Mesenchymal stem cell (in vitro differentiated cells and primary cell): ENCODE data around the gene SEMA3B.

Experiments
- DNase-seq: peaks from one replicate; pipeline ENCODE4 v3.0.0-alpha.2; 2013
- H2AFZ ChIP-seq: one replicate; pipeline ENCODE4 v1.6.1; 2013; ENCODE audit warnings: low read depth, mild to moderate bottlenecking, control low read depth, inconsistent platforms, low read length, moderate library complexity
- H2AK5ac ChIP-seq: 2 replicates; pipeline ENCODE4 v1.6.1; 2013; ENCODE audit warnings: low read length, moderate library complexity, mild to moderate bottlenecking, inconsistent platforms; ENCODE audit not compliant: severe bottlenecking
- H2BK120ac ChIP-seq: one replicate; pipeline ENCODE4 v1.6.1; 2013; ENCODE audit warnings: low read depth, mild to moderate bottlenecking, inconsistent platforms, low read length, moderate library complexity
- H2BK12ac ChIP-seq, 2 experiments: one replicate each; pipeline ENCODE4 v1.6.1; 2013; ENCODE audit warnings: inconsistent platforms in 2 of 2, low read length in 2 of 2, mild to moderate bottlenecking in 2 of 2, moderate library complexity in 2 of 2, control low read depth in 1 of 2
- H2BK15ac ChIP-seq: one replicate; pipeline ENCODE4 v1.6.1; 2013; ENCODE audit warnings: mild to moderate bottlenecking, low read depth, inconsistent platforms; ENCODE audit not compliant: poor library complexity, severe bottlenecking
- H2BK5ac ChIP-seq: 2 replicates; pipeline ENCODE4 v1.6.1; 2013; ENCODE audit warnings: low read depth, mild to moderate bottlenecking, low read length, control low read depth, inconsistent platforms; ENCODE audit not compliant: poor library complexity, severe bottlenecking
- H3K14ac ChIP-seq, 2 experiments: one replicate each; pipeline ENCODE4 v1.6.1; 2013; ENCODE audit warnings: inconsistent platforms in 2 of 2, low read length in 2 of 2, control low read depth in 1 of 2, mild to moderate bottlenecking in 1 of 2, moderate library complexity in 1 of 2
- H3K18ac ChIP-seq, 2 experiments: one replicate each; pipeline ENCODE4 v1.6.1; 2013; ENCODE audit warnings: inconsistent platforms in 2 of 2, low read length in 2 of 2, control low read depth in 1 of 2, low read depth in 1 of 2, mild to moderate bottlenecking in 1 of 2
- H3K23ac ChIP-seq, 2 experiments: one replicate each; pipeline ENCODE4 v1.6.1; 2013; ENCODE audit warnings: inconsistent platforms in 2 of 2, low read length in 2 of 2, mild to moderate bottlenecking in 2 of 2, moderate library complexity in 2 of 2, control low read depth in 1 of 2
- H3K27ac ChIP-seq: 2 replicates; pipeline ENCODE4 v1.5.1; 2013; ENCODE audit warnings: mild to moderate bottlenecking, moderate library complexity, low read length, control low read depth, inconsistent platforms; ENCODE audit not compliant: poor library complexity, severe bottlenecking
- H3K27me3 ChIP-seq, 2 experiments: 2 replicates each; pipeline versions ENCODE4 v1.6.1 to v1.7.0; 2013; ENCODE audit warnings: low read length in 2 of 2, mild to moderate bottlenecking in 2 of 2, moderate library complexity in 2 of 2, control low read depth in 1 of 2, inconsistent platforms in 1 of 2; ENCODE audit not compliant: control insufficient read depth in 1 of 2, insufficient read depth in 1 of 2
- H3K36me3 ChIP-seq, 2 experiments: 2 replicates each; pipeline versions ENCODE4 v1.6.1 to v1.7.0; 2013; ENCODE audit warnings: low read length in 2 of 2, control low read depth in 1 of 2, inconsistent platforms in 1 of 2, low read depth in 1 of 2, mild to moderate bottlenecking in 1 of 2; ENCODE audit not compliant: insufficient read depth in 2 of 2, control insufficient read depth in 1 of 2
- H3K4ac ChIP-seq, 2 experiments: one replicate each; pipeline ENCODE4 v1.6.1; 2013; ENCODE audit warnings: inconsistent platforms in 2 of 2, low read length in 2 of 2, mild to moderate bottlenecking in 2 of 2, moderate library complexity in 2 of 2, control low read depth in 1 of 2, low read depth in 1 of 2
- H3K4me1 ChIP-seq: 2 replicates; pipeline ENCODE4 v1.6.1; 2013; ENCODE audit warnings: low read depth, low read length, control low read depth; ENCODE audit not compliant: control insufficient read depth, insufficient read depth
- H3K4me2 ChIP-seq: 2 replicates; pipeline ENCODE4 v1.6.1; 2013; ENCODE audit warnings: low read length, mild to moderate bottlenecking, inconsistent platforms; ENCODE audit not compliant: poor library complexity, severe bottlenecking
- H3K4me3 ChIP-seq, 2 experiments: 2 replicates each; pipeline versions ENCODE4 v1.5.1 to v1.7.0; 2013; ENCODE audit warnings: low read length in 2 of 2, mild to moderate bottlenecking in 2 of 2, control low read depth in 1 of 2, low read depth in 1 of 2; ENCODE audit not compliant: insufficient read depth in 1 of 2
- H3K79me1 ChIP-seq: replicated peaks from 2 replicates; pipeline ENCODE4 v1.6.1; 2013; ENCODE audit warnings: mild to moderate bottlenecking, control low read depth, low read length, inconsistent platforms; ENCODE audit not compliant: poor library complexity, severe bottlenecking
- H3K9ac ChIP-seq: 2 replicates; pipeline ENCODE4 v1.7.0; 2013; ENCODE audit warnings: mild to moderate bottlenecking, low read length, moderate library complexity
- H3K9me3 ChIP-seq: 2 replicates; pipeline ENCODE4 v1.7.0; 2013; ENCODE audit warnings: mild to moderate bottlenecking, low read length; ENCODE audit not compliant: control insufficient read depth
- H4K8ac ChIP-seq: one replicate; pipeline ENCODE4 v1.6.1; 2013; ENCODE audit warnings: inconsistent platforms, mild to moderate bottlenecking, low read length, moderate library complexity
- H4K91ac ChIP-seq: one replicate; pipeline ENCODE4 v1.6.1; 2013; ENCODE audit warnings: mild to moderate bottlenecking, low read length, inconsistent platforms
- WGBS: methylation state at CpG from one replicate; pipeline ENCODE4 v1.1.7; 2013; ENCODE audit warnings: mixed read lengths; 5-methylcytosine and 5-hydroxymethylcytosine counted together

Gene SEMA3B

DNA sequence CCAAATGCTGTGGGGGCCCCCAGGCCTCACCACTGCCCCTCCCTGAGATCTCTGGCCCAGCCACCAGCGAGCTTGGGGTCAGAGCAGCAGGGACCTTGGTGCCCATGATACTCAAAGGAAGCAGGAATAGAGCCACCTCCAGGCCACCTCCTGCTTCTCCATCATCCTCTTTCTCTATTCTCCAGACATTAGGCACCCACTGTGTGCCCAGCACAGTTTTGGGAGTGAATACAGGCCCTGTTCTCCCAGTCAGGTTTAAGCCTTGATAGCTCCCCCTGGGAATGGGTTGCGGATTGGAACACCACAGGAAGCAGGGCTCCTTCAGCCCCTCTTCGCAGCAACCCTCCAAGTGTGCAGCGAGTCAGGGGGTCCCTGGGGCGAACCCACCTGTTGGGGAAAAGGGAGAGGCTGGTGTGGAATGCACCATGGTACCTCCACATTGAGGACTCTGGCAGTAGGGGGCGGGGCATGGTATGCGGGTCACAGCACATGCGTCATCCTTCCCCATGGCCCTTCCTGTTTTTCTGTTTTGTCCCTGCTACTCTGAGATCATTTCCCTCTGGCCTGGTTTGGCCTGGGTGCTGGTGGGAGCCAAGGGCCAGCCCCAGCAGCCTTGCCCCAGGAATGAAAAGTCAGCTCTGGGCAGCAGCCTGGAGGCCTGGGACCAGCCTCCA is 14.2 kb upstream of the SEMA3B start:
- Histone ChIP-seq H3K18ac (no peak overlapping the region), H2BK15ac (no peak overlapping the region), H2BK120ac (no peak overlapping the region), H3K4me1 (peaks cover 51% of the 10 kb centered on the region), H3K4ac (no peak overlapping the region), H3K27ac (peak overlapping the region; percentile 36), H4K91ac (no peak overlapping the region), H2BK5ac (no peak overlapping the region), H2BK12ac (no peak overlapping the region), H3K23ac (no peak overlapping the region), H3K36me3 (peaks cover 83 to 93% of the 10 kb centered on the region in 2 experiments), H3K79me1 (peaks cover 17% of the 10 kb centered on the region), H4K8ac (no peak overlapping the region), H3K9me3 (no peaks in the 10 kb centered on the region), H2AFZ (no peak overlapping the region), H3K4me3 (no peak overlapping the region), H3K4me2 (no peak overlapping the region), H3K9ac (peak overlapping the region; percentile 38), H3K14ac (no peak overlapping the region), H2AK5ac (peak overlapping the region; percentile 27), H3K27me3 (no peaks in the 10 kb centered on the region)
- 71% methylated on average over 8 of the region's 8 CpGs for WGBS
- no peak for DNase-seq

DNA sequence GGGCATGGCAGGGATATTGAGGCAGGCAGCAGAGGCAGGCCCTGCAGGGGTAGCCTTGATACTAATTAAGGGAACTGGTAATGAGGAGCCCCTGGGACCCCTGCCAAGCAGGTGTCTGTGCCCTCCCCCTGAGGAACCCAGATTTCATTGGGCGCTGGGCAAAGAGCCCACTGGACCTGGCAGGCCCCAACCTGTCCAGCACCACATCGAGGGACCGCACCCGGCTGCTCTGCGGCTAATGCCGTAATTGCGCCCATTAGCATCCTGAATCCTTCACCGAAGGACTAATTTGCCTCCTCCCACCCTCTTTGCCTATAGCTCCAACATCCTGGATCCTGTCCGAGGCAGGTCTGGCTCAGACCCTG is 13.7 kb upstream of the SEMA3B start:
- 93% methylated on average over 9 of the region's 9 CpGs for WGBS

DNA sequence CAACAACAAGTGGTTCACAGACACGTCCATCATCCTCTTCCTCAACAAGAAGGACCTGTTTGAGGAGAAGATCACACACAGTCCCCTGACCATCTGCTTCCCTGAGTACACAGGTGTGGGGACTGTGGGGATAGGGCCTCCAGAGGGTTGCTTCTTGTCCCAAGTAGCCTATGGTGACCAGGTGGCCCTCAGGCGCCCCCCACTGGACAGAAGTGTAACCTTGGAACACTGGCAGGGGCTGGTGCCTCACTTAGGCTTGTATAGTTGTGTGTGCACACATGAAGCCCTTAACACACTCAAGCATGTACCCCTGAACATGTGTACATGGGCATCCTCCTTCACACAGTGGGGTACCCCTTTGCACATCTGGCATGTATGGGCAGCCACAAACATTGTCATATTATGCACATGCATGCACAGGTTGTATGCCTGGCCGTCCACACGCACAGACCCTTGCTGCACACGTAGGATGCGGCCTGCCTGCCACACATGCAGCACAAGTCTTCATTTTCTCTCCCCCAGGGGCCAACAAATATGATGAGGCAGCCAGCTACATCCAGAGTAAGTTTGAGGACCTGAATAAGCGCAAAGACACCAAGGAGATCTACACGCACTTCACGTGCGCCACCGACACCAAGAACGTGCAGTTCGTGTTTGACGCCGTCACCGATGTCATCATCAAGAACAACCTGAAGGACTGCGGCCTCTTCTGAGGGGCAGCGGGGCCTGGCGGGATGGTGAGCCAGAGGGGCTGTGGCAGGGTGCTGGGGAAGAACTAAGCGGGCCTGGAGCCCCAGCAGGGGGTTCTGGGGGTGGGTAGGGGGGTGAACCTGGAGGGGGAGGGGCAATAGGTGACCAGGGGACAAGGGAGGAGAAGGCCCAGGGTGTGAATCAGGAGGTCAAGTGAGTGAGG is 11.7 kb upstream of the SEMA3B start:
- Histone ChIP-seq H3K4me1 (peaks cover 49% of the 10 kb centered on the region), H3K4me2 (no peak overlapping the region), H3K14ac (no peak overlapping the region), H3K79me1 (peaks cover 19% of the 10 kb centered on the region), H4K8ac (no peak overlapping the region), H3K9ac (no peak overlapping the region), H4K91ac (no peak overlapping the region), H3K23ac (no peak overlapping the region), H2AK5ac (no peak overlapping the region), H3K27ac (no peak overlapping the region), H2AFZ (no peak overlapping the region), H3K9me3 (no peaks in the 10 kb centered on the region), H3K4ac (no peak overlapping the region), H3K27me3 (no peaks in the 10 kb centered on the region), H3K4me3 (no peak overlapping the region), H3K36me3 (peaks cover 66 to 73% of the 10 kb centered on the region in 2 experiments), H3K18ac (no peak overlapping the region), H2BK5ac (no peak overlapping the region), H2BK15ac (no peak overlapping the region), H2BK120ac (no peak overlapping the region), H2BK12ac (no peak overlapping the region)
- no peak for DNase-seq
- 93% methylated on average over 20 of the region's 20 CpGs for WGBS

More for the DNA sequence above, 13.7 kb upstream of the SEMA3B start:
- Histone ChIP-seq H2BK120ac (no peak overlapping the region), H3K18ac (no peak overlapping the region), H2AK5ac (peak overlapping the region; percentile 27), H2AFZ (no peak overlapping the region), H2BK15ac (no peak overlapping the region), H3K27me3 (no peaks in the 10 kb centered on the region), H3K9me3 (no peaks in the 10 kb centered on the region), H2BK12ac (no peak overlapping the region), H3K14ac (no peak overlapping the region), H3K4me3 (no peak overlapping the region), H3K36me3 (peaks cover 80 to 90% of the 10 kb centered on the region in 2 experiments), H4K91ac (no peak overlapping the region), H3K27ac (peak overlapping the region; percentile 36), H2BK5ac (no peak overlapping the region), H3K23ac (no peak overlapping the region), H4K8ac (no peak overlapping the region), H3K9ac (peak overlapping the region; percentile 38), H3K4ac (no peak overlapping the region), H3K79me1 (peaks cover 17% of the 10 kb centered on the region), H3K4me1 (peaks cover 48% of the 10 kb centered on the region), H3K4me2 (no peak overlapping the region)
- no peak for DNase-seq

DNA sequence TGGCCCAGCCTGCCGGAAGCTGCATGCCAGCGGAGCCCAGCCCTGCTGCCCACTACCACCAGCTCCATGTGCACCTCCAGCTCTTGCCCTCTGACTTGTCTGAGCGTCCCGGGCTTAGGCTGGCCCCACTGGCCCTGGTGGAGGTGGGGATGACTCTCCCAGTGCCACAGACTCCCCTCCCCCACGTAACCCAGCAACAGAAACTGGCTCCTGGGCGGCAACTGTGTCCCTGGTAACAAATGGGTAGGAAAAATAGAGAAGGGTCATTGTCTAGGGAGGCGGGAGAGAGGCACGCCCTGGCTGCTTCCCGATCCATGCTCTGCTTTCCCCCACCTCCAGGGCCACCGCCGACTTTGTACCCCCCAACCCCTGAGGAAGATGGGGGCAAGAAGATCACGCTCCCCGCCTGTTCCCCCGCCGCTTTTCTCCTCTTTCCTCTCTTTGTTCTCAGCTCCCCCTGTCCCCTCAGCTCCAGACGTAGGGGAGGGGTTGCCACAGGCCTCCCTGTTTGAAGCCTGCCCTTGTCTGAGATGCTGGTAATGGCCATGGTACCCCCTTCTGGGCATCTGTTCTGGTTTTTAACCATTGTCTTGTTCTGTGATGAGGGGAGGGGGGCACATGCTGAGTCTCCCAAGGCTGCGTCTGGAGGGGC is 10.8 kb upstream of the SEMA3B start:
- Histone ChIP-seq H3K4me3 (no peak overlapping the region), H2BK15ac (peak overlapping the region; percentile 9)

More for the DNA sequence above, 10.8 kb upstream of the SEMA3B start:
- Histone ChIP-seq H2BK120ac (no peak overlapping the region), H3K79me1 (peaks cover 19% of the 10 kb centered on the region), H3K18ac (no peak overlapping the region), H3K9ac (no peak overlapping the region), H3K36me3 (peaks cover 58 to 64% of the 10 kb centered on the region in 2 experiments), H2BK5ac (no peak overlapping the region), H3K23ac (no peak overlapping the region), H3K27me3 (no peaks in the 10 kb centered on the region), H3K27ac (no peak overlapping the region), H2AFZ (no peak overlapping the region), H3K4me2 (no peak overlapping the region), H3K4ac (no peak overlapping the region), H2AK5ac (no peak overlapping the region), H3K14ac (no peak overlapping the region), H3K4me1 (peaks cover 50% of the 10 kb centered on the region), H3K9me3 (no peaks in the 10 kb centered on the region), H2BK12ac (no peak overlapping the region), H4K8ac (no peak overlapping the region), H4K91ac (no peak overlapping the region)
- WGBS: 96% methylated on average over 15 of the region's 17 CpGs
- DNase-seq: no peak
